Measurements from ENCODE around the gene CCDC69. TPM values are rescaled to one million over a fixed set of nuclear protein-coding genes. Genes with fewer than 3 reads are reported as not detected.

The CCDC69 gene
- total RNA-seq, 1 donor from 2014 or later = 0.79 TPM

DNA sequence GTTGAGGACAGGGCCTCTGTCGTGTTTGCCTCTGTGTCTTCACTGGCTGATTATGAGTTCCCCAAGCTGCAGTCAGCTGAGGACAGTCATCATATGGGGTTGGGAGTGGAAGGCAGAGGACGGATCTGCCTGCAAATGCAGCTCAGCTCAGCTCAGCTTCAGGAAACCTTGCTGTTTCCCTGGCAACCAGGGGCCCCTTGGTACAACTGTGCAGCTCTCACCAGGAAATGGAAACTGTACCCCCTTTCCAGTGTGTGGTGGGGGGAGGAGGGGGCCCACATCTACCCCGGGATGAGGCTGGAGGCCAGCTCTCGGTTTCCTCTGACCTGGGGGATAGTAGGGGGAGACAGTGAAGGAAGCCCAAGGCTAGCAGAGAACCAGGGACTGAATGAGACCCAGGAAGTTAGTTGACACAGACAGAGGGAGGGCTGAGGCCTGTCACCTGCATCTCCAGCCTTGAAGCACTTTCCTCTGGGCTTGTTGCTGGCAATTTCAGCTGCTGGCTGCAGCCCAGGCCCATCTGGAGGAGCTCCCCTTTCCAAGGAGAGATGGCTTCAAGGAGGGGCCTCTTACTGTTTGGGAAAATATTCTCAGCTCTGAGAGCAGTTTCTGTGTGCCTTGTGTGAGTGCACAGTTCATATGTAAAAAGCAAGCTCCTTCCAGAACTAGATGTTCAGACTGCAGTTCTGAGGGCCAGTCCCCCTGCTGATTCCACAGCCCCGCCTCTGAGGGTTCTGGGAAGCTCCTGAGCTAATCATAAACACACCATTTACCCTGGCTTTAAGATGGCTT lies 73.2 kb downstream of the CCDC69 start:
- H3K36me3 ChIP-seq (ENCODE audit: control insufficient read depth, insufficient read depth, low read length) = no peaks in the 10 kb centered on the region
- H3K4me3 ChIP-seq (ENCODE audit: low read depth, low read length) = no peak overlapping the region
- no peak for DNase-seq (ENCODE audit: low read depth)
- no peaks in the 10 kb centered on the region for H3K27me3 ChIP-seq (ENCODE audit: control insufficient read depth, insufficient read depth, low read length)
- TF ChIP-seq, protein P1, sequence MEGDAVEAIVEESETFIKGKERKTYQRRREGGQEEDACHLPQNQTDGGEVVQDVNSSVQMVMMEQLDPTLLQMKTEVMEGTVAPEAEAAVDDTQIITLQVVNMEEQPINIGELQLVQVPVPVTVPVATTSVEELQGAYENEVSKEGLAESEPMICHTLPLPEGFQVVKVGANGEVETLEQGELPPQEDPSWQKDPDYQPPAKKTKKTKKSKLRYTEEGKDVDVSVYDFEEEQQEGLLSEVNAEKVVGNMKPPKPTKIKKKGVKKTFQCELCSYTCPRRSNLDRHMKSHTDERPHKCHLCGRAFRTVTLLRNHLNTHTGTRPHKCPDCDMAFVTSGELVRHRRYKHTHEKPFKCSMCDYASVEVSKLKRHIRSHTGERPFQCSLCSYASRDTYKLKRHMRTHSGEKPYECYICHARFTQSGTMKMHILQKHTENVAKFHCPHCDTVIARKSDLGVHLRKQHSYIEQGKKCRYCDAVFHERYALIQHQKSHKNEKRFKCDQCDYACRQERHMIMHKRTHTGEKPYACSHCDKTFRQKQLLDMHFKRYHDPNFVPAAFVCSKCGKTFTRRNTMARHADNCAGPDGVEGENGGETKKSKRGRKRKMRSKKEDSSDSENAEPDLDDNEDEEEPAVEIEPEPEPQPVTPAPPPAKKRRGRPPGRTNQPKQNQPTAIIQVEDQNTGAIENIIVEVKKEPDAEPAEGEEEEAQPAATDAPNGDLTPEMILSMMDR (IDR thresholded peaks at IDR 0.05; ENCODE audit: insufficient read depth, low read length, severe bottlenecking) = no peak
- FAIRE-seq = no peak

GRCh38 chr5:151148583-151148982 lies 75.3 kb downstream of the CCDC69 start:
- FAIRE-seq = no peak

GRCh38 chr5:151147033-151147432 lies 76.9 kb downstream of the CCDC69 start:
- DNase-seq (ENCODE audit: low read depth) = no peak
- TF ChIP-seq, protein P1 (IDR thresholded peaks at IDR 0.05; ENCODE audit: insufficient read depth, low read length, severe bottlenecking) = no peak
- Histone ChIP-seq H3K27me3 (ENCODE audit: control insufficient read depth, insufficient read depth, low read length) (no peaks in the 10 kb centered on the region), H3K4me3 (ENCODE audit: low read depth, low read length) (no peak overlapping the region), H3K36me3 (ENCODE audit: control insufficient read depth, insufficient read depth, low read length) (no peaks in the 10 kb centered on the region)
- no peak for FAIRE-seq

More at GRCh38 chr5:151148583-151148982, 75.3 kb downstream of the CCDC69 start:
- DNase-seq (ENCODE audit: low read depth) = no peak
- no peaks in the 10 kb centered on the region for H3K27me3 ChIP-seq (ENCODE audit: control insufficient read depth, insufficient read depth, low read length)
- TF ChIP-seq, protein P1 (IDR thresholded peaks at IDR 0.05; ENCODE audit: insufficient read depth, low read length, severe bottlenecking) = no peak
- no peaks in the 10 kb centered on the region for H3K36me3 ChIP-seq (ENCODE audit: control insufficient read depth, insufficient read depth, low read length)
- no peak overlapping the region for H3K4me3 ChIP-seq (ENCODE audit: low read depth, low read length)

DNA sequence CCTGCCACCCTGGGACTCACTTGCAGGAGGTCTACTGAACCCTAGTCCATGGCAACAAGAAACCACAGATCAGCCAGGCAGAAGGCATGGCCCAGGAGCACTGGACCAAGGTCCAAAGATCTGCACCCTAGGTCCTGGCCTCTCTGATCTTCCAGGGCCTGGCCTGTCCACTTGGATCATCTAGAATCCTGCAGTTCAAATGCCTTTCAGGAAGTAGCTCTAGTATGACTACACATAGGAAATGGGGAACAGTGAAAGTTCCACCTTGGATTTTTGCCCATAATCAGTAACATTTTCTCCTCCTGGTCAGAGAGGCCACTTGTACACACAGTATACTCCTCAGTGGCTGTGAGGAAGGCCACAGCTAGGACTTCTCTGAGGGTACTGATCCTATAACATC lies 77.8 kb downstream of the CCDC69 start:
- Histone ChIP-seq H3K36me3 (ENCODE audit: control insufficient read depth, insufficient read depth, low read length) (no peaks in the 10 kb centered on the region), H3K4me3 (ENCODE audit: low read depth, low read length) (no peak overlapping the region), H3K27me3 (ENCODE audit: control insufficient read depth, insufficient read depth, low read length) (no peaks in the 10 kb centered on the region)
- FAIRE-seq (no peak), DNase-seq (ENCODE audit: low read depth) (no peak)
- TF ChIP-seq, protein P1 (IDR thresholded peaks at IDR 0.05; ENCODE audit: insufficient read depth, low read length, severe bottlenecking) = no peak

- Histone ChIP-seq H3K36me3 (ENCODE audit: control insufficient read depth, insufficient read depth, low read length) (no peaks in the 10 kb centered on the region), H3K27me3 (ENCODE audit: control insufficient read depth, insufficient read depth, low read length) (no peaks in the 10 kb centered on the region), H3K4me3 (ENCODE audit: low read depth, low read length) (no peak overlapping the region)
- TF ChIP-seq, protein P1 (IDR thresholded peaks at IDR 0.05; ENCODE audit: insufficient read depth, low read length, severe bottlenecking) = no peak
- FAIRE-seq = no peak
- DNase-seq (ENCODE audit: low read depth) = no peak
Observed at GRCh38 chr5:151144922-151145321, 79.0 kb downstream of the CCDC69 start.

- DNase-seq (ENCODE audit: low read depth) (no peak), FAIRE-seq (no peak)
- TF ChIP-seq, protein P1 (IDR thresholded peaks at IDR 0.05; ENCODE audit: insufficient read depth, low read length, severe bottlenecking) = no peak
- H3K36me3 ChIP-seq (ENCODE audit: control insufficient read depth, insufficient read depth, low read length) = no peaks in the 10 kb centered on the region
- no peak overlapping the region for H3K4me3 ChIP-seq (ENCODE audit: low read depth, low read length)
- H3K27me3 ChIP-seq (ENCODE audit: control insufficient read depth, insufficient read depth, low read length) = no peaks in the 10 kb centered on the region
Observed at GRCh38 chr5:151144275-151144674, 79.6 kb downstream of the CCDC69 start.
